Fibroblast of lung (primary cell): ENCODE results near the gene WNK1. TPM values are rescaled to one million over a fixed set of nuclear protein-coding genes. Genes with fewer than 3 reads are reported as not detected.

Source experiments
- DNase-seq, 2 donors: peaks; one replicate each; pipeline versions ENCODE4 v3.0.0 to v3.0.0-alpha.2; 2010; ENCODE audit warnings: low read depth in 2 of 2
- H2AFZ ChIP-seq: 2 replicates; pipeline ENCODE4 v1.5.1; 2012; ENCODE audit warnings: low read length, control low read depth, inconsistent platforms
- H3K27ac ChIP-seq: 2 replicates; pipeline ENCODE4 v1.5.1; 2011; ENCODE audit warnings: low read length, control low read depth; ENCODE audit not compliant: insufficient read depth
- H3K27me3 ChIP-seq: 2 replicates; pipeline ENCODE4 v1.5.1; 2011; ENCODE audit warnings: mild to moderate bottlenecking, low read length; ENCODE audit not compliant: control insufficient read depth, insufficient read depth
- H3K36me3 ChIP-seq: 2 replicates; pipeline ENCODE4 v1.5.1; 2011; ENCODE audit warnings: low read length; ENCODE audit not compliant: control insufficient read depth, insufficient read depth
- H3K4me1 ChIP-seq: 2 replicates; pipeline ENCODE4 v1.5.1; 2011; ENCODE audit warnings: low read length; ENCODE audit not compliant: control insufficient read depth, insufficient read depth; ENCODE audit errors: extremely low read depth
- H3K4me2 ChIP-seq: 2 replicates; pipeline ENCODE4 v1.5.1; 2011; ENCODE audit warnings: low read length, control low read depth; ENCODE audit not compliant: insufficient read depth; ENCODE audit errors: extremely low read depth
- H3K4me3 ChIP-seq, 4 experiments: fragments of 200-600 bp in 1 of 4; sonication (generic) in 1 of 4; replicated peaks in 1 of 4; 2 replicates each; pipeline ENCODE4 v1.5.1; 2011 to 2016; ENCODE audit warnings: low read length in 4 of 4, low read depth in 3 of 4, mild to moderate bottlenecking in 3 of 4, control low read depth in 2 of 4, inconsistent platforms in 1 of 4, mixed read lengths in 1 of 4; ENCODE audit not compliant: insufficient read depth in 1 of 4; ENCODE audit errors: control extremely low read depth in 1 of 4
- H3K79me2 ChIP-seq: 2 replicates; pipeline ENCODE4 v1.5.1; 2012; ENCODE audit warnings: mild to moderate bottlenecking, low read length, inconsistent platforms; ENCODE audit not compliant: control insufficient read depth, insufficient read depth
- H3K9ac ChIP-seq: 2 replicates; pipeline ENCODE4 v1.5.1; 2011; ENCODE audit warnings: mild to moderate bottlenecking, low read length, control low read depth; ENCODE audit not compliant: insufficient read depth
- H3K9me3 ChIP-seq: 2 replicates; pipeline ENCODE4 v1.5.1; 2012; ENCODE audit warnings: low read depth, low read length; ENCODE audit not compliant: control insufficient read depth, insufficient read depth
- H4K20me1 ChIP-seq: 2 replicates; pipeline ENCODE4 v1.5.1; 2011; ENCODE audit warnings: low read length; ENCODE audit not compliant: control insufficient read depth, insufficient read depth; ENCODE audit errors: extremely low read depth
- EZH2 ChIP-seq: IDR thresholded peaks from 2 replicates; pipeline ENCODE4 v1.5.1; 2012; ENCODE audit warnings: low read length, control low read depth, mild to moderate bottlenecking; ENCODE audit errors: missing control alignments
- polyA plus RNA-seq, 2 donors: library from polyadenylated mRNA; depleted of rRNA in 1 of 2; stranded (reverse) in 1 of 2; unstranded in 1 of 2; fragments of >200 nt; gene quantifications; 2 replicates each; pipeline ENCODE4 v1.2.1, GENCODE V29; 2011 to 2012; ENCODE audit warnings: missing spikeins in 1 of 2
- total RNA-seq: library from RNA; depleted of rRNA; stranded (reverse); fragments of >200 nt; gene quantifications from 2 replicates; pipeline ENCODE4 v1.2.1, GENCODE V29; 2014
- TF ChIP-seq, protein P1 (sequence below), 2 donors: IDR thresholded peaks in 1 of 2; conservative IDR thresholded peaks in 1 of 2; 1 replicate in 1 of 2; 2 replicates in 1 of 2; pipeline ENCODE4 v1.5.1; 2011 to 2012; ENCODE audit warnings: low read length in 2 of 2, control low read depth in 1 of 2, inconsistent platforms in 1 of 2, low read depth in 1 of 2, mild to moderate bottlenecking in 1 of 2

Gene WNK1
- total and polyA plus RNA-seq, 2 donors (not counting 1 experiment from before 2014, with no cell fraction given) = 38.5 to 130 TPM

DNA sequence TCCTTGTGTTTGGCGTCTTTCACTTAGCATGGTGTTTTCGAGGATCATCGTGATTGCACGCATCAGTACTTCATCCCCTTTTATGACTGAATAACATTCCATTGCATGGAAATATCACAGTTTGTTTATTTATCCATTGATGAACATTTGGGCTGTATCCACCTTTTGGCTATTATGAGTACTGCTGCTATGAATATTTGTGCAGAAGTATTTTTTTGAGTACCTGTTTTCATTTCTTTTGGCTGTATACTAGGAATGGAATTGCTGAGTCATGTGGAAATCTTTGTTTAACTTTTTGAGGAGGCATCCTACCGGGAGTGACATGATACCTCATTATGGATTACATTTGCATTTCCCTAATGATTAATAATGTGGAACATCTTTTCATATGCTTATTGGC lies 66.4 kb downstream of the WNK1 start:
- H3K4me2 ChIP-seq = no peak overlapping the region
- no peak overlapping the region for H3K27ac ChIP-seq
- peak in 1 of 2 donors; percentile 39 for DNase-seq
- H3K4me3 ChIP-seq = no peak overlapping the region
- no peaks in the 10 kb centered on the region for H3K9me3 ChIP-seq
- TF ChIP-seq, protein P1, sequence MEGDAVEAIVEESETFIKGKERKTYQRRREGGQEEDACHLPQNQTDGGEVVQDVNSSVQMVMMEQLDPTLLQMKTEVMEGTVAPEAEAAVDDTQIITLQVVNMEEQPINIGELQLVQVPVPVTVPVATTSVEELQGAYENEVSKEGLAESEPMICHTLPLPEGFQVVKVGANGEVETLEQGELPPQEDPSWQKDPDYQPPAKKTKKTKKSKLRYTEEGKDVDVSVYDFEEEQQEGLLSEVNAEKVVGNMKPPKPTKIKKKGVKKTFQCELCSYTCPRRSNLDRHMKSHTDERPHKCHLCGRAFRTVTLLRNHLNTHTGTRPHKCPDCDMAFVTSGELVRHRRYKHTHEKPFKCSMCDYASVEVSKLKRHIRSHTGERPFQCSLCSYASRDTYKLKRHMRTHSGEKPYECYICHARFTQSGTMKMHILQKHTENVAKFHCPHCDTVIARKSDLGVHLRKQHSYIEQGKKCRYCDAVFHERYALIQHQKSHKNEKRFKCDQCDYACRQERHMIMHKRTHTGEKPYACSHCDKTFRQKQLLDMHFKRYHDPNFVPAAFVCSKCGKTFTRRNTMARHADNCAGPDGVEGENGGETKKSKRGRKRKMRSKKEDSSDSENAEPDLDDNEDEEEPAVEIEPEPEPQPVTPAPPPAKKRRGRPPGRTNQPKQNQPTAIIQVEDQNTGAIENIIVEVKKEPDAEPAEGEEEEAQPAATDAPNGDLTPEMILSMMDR (conservative IDR thresholded peaks at IDR 0.05 in 1 of 2, IDR thresholded peaks at IDR 0.05 in 1 of 2; ENCODE audit: low read depth in 1 of 2, low read length in 2 of 2) = peak in 1 of 2 donors; percentile 26
- no peak for TF ChIP-seq EZH2
- H3K9ac ChIP-seq = no peak overlapping the region
- peaks cover 5% of the 10 kb centered on the region for H3K4me1 ChIP-seq
- peaks cover 42% of the 10 kb centered on the region for H3K79me2 ChIP-seq
- H3K27me3 ChIP-seq = no peaks in the 10 kb centered on the region
- no peaks in the 10 kb centered on the region for H4K20me1 ChIP-seq
- H3K36me3 ChIP-seq = peaks cover 3% of the 10 kb centered on the region
- no peak overlapping the region for H2AFZ ChIP-seq

DNA sequence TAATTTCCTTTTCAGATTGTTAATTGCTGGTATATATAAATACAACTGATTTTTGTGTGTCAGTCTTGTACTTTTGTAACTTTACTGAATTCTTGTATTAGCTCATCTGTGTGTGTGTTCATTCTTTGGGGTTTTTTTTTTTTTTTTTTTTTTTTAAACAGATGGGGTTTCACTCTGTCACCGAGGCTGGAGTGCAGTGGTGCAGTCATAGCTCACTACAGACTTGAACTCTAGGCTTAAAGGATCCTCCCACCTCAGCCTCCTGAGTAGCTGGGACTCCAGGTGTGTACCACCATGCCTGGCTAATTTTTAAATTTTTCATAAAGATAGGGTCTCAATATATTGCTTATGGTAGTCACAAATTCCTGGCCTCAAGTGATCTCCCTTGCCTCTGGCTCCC lies 68.0 kb downstream of the WNK1 start:
- DNase-seq = no peak
- Histone ChIP-seq H3K9ac (no peak overlapping the region), H3K4me1 (peaks cover 5% of the 10 kb centered on the region), H3K27ac (no peak overlapping the region), H2AFZ (no peak overlapping the region), H3K79me2 (peaks cover 48% of the 10 kb centered on the region), H3K9me3 (no peaks in the 10 kb centered on the region), H4K20me1 (no peaks in the 10 kb centered on the region), H3K4me2 (no peak overlapping the region), H3K36me3 (no peaks in the 10 kb centered on the region), H3K4me3 (no peak overlapping the region), H3K27me3 (no peaks in the 10 kb centered on the region)
- no peak for TF ChIP-seq EZH2
- TF ChIP-seq, protein P1 (conservative IDR thresholded peaks at IDR 0.05 in 1 of 2, IDR thresholded peaks at IDR 0.05 in 1 of 2; ENCODE audit: low read depth in 1 of 2, low read length in 2 of 2) = no peak

DNA sequence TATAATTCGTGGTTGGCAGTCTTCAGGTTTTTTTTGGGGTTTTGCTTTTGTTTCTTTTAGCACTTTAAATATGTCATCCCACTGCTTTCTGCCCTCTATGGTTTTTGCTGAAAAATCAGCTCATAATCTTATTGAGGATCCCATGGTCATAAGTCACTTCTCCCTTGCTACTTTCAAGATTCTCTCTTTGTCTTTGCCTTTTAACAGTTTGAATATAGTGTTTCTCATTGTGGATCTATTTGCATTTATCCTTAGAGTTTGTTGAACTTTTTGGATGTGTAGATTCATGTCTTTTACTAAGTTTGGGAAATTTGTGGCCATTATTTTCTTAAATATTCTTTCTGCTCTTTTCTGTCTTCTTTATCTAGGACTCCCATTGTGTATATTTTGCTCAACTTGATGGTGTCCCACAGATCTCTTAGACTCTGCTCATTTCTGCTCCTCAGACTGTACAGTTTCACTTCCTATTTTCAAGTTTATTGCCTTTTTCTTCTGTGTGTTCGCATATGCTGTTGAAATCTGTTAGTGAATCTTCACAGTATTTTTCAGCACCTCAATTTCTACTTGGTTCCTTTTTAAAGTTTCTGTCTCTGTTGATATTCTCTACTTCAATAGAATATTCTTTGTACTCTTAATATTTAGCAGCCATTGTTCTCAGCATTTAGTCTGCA lies 70.8 kb downstream of the WNK1 start:
- Histone ChIP-seq H3K36me3 (no peaks in the 10 kb centered on the region), H3K9me3 (no peaks in the 10 kb centered on the region), H4K20me1 (no peaks in the 10 kb centered on the region), H3K4me1 (peaks cover 5% of the 10 kb centered on the region), H2AFZ (no peak overlapping the region), H3K9ac (no peak overlapping the region), H3K79me2 (peaks cover 49% of the 10 kb centered on the region), H3K27ac (no peak overlapping the region), H3K4me3 (no peak overlapping the region), H3K4me2 (no peak overlapping the region), H3K27me3 (no peaks in the 10 kb centered on the region)
- TF ChIP-seq, protein P1 (conservative IDR thresholded peaks at IDR 0.05 in 1 of 2, IDR thresholded peaks at IDR 0.05 in 1 of 2; ENCODE audit: low read depth in 1 of 2, low read length in 2 of 2) = no peak
- TF ChIP-seq EZH2 = no peak
- no peak for DNase-seq
